ENCODE measurements around the gene KLHL40.

GRCh38 chr3:42649783-42650182 lies 35.6 kb upstream of the KLHL40 start:
- TF ChIP-seq CTCF (IDR thresholded peaks at IDR 0.05; ENCODE audit: insufficient read depth, low read depth, low read length) (no peak), EZH2 (IDR thresholded peaks at IDR 0.05; ENCODE audit: insufficient read depth, low read length) (no peak)
